ENCODE results near the gene NSL1. TPM values are rescaled to one million over a fixed set of nuclear protein-coding genes. Genes with fewer than 3 reads are reported as not detected.
"Not testable (repeated sequence)": the region's sequence is repeated elsewhere in the genome, so short reads cannot be mapped to it uniquely, and the experiment has no call there.

Gene NSL1
- polyA plus RNA-seq, 3 donors, result 16.8 to 80.3 (median 62.3) TPM

GRCh38 chr1:212833211-212834207 lies 41.9 kb upstream of the NSL1 start:
- H3K27me3 Mint-ChIP-seq (ENCODE audit: low read depth in 3 of 3); H3K9ac ChIP-seq (ENCODE audit: insufficient read depth, low read length, poor library complexity, severe bottlenecking); H3K27ac ChIP-seq (ENCODE audit: low read depth in 1 of 2, low read length in 2 of 2); H3K4me3 ChIP-seq (replicated peaks in 1 of 3; ENCODE audit: low read depth in 2 of 3, low read length in 3 of 3); H2AFZ ChIP-seq (ENCODE audit: insufficient read depth, low read depth, low read length, poor library complexity, severe bottlenecking); H3K9me3 Mint-ChIP-seq; H3K36me3 Mint-ChIP-seq; H3K79me2 ChIP-seq (ENCODE audit: insufficient read depth, low read length); H3K9me3 ChIP-seq (replicated peaks in 1 of 2; ENCODE audit: control insufficient read depth in 1 of 2, insufficient read depth in 1 of 2, low read length in 2 of 2); H3K36me3 ChIP-seq (replicated peaks in 1 of 2; ENCODE audit: control insufficient read depth in 1 of 2, insufficient read depth in 2 of 2, low read length in 2 of 2); H3K27me3 ChIP-seq (ENCODE audit: control insufficient read depth in 2 of 2, insufficient read depth in 2 of 2, low read length in 2 of 2); DNase-seq; H3K4me2 ChIP-seq (replicated peaks; ENCODE audit: extremely low read depth, low read length, poor library complexity, severe bottlenecking); H3K4me1 Mint-ChIP-seq; H4K20me1 ChIP-seq (ENCODE audit: insufficient read depth, low read length); intact Hi-C loops (cut with micrococcal nuclease); H3K27ac Mint-ChIP-seq; H3K4me1 ChIP-seq (ENCODE audit: control insufficient read depth in 1 of 2, insufficient read depth in 2 of 2, low read length in 2 of 2); H3K4me3 Mint-ChIP-seq: not testable (repeated sequence)
- WGBS (ENCODE audit: insufficient coverage), result 94% methylated on average over 4 of the region's 8 CpGs

GRCh38 chr1:212828395-212828794 lies 36.8 kb upstream of the NSL1 start:
- intact Hi-C loops (cut with micrococcal nuclease), result no loop called here
- Histone ChIP-seq H3K27me3 (ENCODE audit: control insufficient read depth in 2 of 2, insufficient read depth in 2 of 2, low read length in 2 of 2) (no peaks in the 10 kb centered on the region), H3K4me2 (replicated peaks; ENCODE audit: extremely low read depth, low read length, poor library complexity, severe bottlenecking) (no peak overlapping the region), H3K9ac (ENCODE audit: insufficient read depth, low read length, poor library complexity, severe bottlenecking) (no peak overlapping the region), H4K20me1 (ENCODE audit: insufficient read depth, low read length) (no peaks in the 10 kb centered on the region), H3K36me3 (replicated peaks in 1 of 2; ENCODE audit: control insufficient read depth in 1 of 2, insufficient read depth in 2 of 2, low read length in 2 of 2) (no peaks in the 10 kb centered on the region), H3K4me3 (replicated peaks in 1 of 3; ENCODE audit: low read depth in 2 of 3, low read length in 3 of 3) (no peak overlapping the region), H2AFZ (ENCODE audit: insufficient read depth, low read depth, low read length, poor library complexity, severe bottlenecking) (no peak overlapping the region), H3K27ac (ENCODE audit: low read depth in 1 of 2, low read length in 2 of 2) (no peak overlapping the region), H3K9me3 (replicated peaks in 1 of 2; ENCODE audit: control insufficient read depth in 1 of 2, insufficient read depth in 1 of 2, low read length in 2 of 2) (peaks cover 28 to 31% of the 10 kb centered on the region in 2 donors), H3K4me1 (ENCODE audit: control insufficient read depth in 1 of 2, insufficient read depth in 2 of 2, low read length in 2 of 2) (peaks cover 7 to 8% of the 10 kb centered on the region in 2 donors), H3K79me2 (ENCODE audit: insufficient read depth, low read length) (no peaks in the 10 kb centered on the region)
- Mint-ChIP-seq H3K9me3 (peaks cover 26 to 39% (median 34%) of the 10 kb centered on the region in 7 donors), H3K27me3 (ENCODE audit: low read depth in 3 of 3) (peaks cover 1 to 7% (median 4%) of the 10 kb centered on the region in 3 donors), H3K4me1 (peaks cover 8% of the 10 kb centered on the region), H3K27ac (no peak overlapping the region), H3K4me3 (no peak overlapping the region), H3K36me3 (peaks cover 2% of the 10 kb centered on the region in 2 donors)
- DNase-seq, result no peak
- no CpG with 5 or more reads among the region's 2 CpGs for WGBS (ENCODE audit: insufficient coverage)
- TF ChIP-seq CTCF (IDR thresholded peaks at IDR 0.05), result no peak
